ENCODE results near the gene SGSM2.
A peak's percentile ranks its signal among the peaks of the same experiment; 100 is the strongest.

Gene SGSM2

GRCh38 chr17:2387086-2388019 lies 50.1 kb downstream of the SGSM2 start:
- TF ChIP-seq JUND (IDR thresholded peaks at IDR 0.05; ENCODE audit: low read depth), result no peak
- in situ Hi-C loops (cut with HindIII; ENCODE audit: low pct_unique_long_range_greater_than_20kb, low sequenced_read_pairs), result no loop called here

GRCh38 chr17:2388020-2388682 lies 50.9 kb downstream of the SGSM2 start:
- in situ Hi-C loops (cut with HindIII; ENCODE audit: low pct_unique_long_range_greater_than_20kb, low sequenced_read_pairs), result no loop called here
- no peak for TF ChIP-seq JUND (IDR thresholded peaks at IDR 0.05; ENCODE audit: low read depth)
- no peak for DNase-seq (ENCODE audit: low read depth in 1 of 2, low spot score in 1 of 2)

More at GRCh38 chr17:2387086-2388019, 50.1 kb downstream of the SGSM2 start:
- no peak for DNase-seq (ENCODE audit: low read depth in 1 of 2, low spot score in 1 of 2)

DNA sequence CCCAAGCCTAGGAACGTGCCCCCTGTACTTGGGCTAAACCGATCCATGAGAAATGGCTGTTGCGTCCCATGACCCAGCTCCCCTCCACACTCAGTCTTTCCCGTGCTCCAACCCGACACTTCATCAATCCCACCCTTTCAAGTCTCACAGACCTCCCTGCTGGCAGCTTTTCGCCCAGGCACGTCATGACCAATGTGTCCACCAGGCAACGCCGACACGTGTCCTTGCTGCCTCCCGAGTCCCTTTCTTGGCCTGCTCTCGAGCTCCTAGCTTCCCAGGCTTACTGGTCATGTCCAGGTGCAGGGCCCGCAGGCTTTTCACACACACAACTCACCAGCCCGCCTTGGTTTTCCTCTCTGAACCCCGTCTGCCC lies 51.4 kb downstream of the SGSM2 start:
- DNase-seq (ENCODE audit: low read depth in 1 of 2, low spot score in 1 of 2), result no peak
- in situ Hi-C loops (cut with HindIII; ENCODE audit: low pct_unique_long_range_greater_than_20kb, low sequenced_read_pairs), result no loop called here
- TF ChIP-seq JUND (IDR thresholded peaks at IDR 0.05; ENCODE audit: low read depth), result no peak

DNA sequence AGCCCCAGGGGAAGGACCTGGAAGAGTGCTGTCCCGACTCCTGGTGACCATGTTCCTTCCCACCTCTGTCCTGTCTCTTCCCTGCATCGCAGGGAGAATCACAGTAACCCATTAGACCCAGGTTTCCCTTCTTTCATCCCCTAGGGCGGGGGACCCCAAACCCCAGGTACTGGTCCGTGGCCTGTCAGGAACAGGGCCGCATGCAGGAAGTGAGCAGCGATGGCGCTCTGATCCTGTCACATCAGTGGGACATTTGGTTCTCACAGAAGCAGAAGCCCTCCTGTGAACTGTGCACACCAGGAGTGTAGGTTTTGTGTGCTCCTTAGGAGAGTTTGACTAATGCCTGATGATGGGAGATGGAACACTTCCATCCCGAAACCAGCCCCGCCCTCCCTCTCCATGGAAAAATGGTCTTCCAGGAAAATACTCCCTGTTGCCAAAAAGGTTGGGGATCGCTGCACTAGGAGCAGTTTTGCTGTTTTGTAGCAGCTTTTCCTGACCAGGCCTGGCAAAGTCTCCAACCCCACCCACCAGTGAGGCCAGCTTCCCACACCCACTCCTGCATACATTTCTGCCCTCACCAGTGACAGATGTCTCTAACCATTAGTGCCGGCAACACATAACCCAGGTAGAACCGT lies 53.0 kb downstream of the SGSM2 start:
- no peak for DNase-seq (ENCODE audit: low read depth in 1 of 2, low spot score in 1 of 2)
- TF ChIP-seq JUND (IDR thresholded peaks at IDR 0.05; ENCODE audit: low read depth), result no peak
- in situ Hi-C loops (cut with HindIII; ENCODE audit: low pct_unique_long_range_greater_than_20kb, low sequenced_read_pairs), result no loop called here

- no peak for DNase-seq (ENCODE audit: low read depth in 1 of 2, low spot score in 1 of 2)
- TF ChIP-seq JUND (IDR thresholded peaks at IDR 0.05; ENCODE audit: low read depth), result no peak
- in situ Hi-C loops (cut with HindIII; ENCODE audit: low pct_unique_long_range_greater_than_20kb, low sequenced_read_pairs), result no loop called here
These were observed 54.4 kb downstream of the SGSM2 start for GRCh38 chr17:2391597-2392251.

DNA sequence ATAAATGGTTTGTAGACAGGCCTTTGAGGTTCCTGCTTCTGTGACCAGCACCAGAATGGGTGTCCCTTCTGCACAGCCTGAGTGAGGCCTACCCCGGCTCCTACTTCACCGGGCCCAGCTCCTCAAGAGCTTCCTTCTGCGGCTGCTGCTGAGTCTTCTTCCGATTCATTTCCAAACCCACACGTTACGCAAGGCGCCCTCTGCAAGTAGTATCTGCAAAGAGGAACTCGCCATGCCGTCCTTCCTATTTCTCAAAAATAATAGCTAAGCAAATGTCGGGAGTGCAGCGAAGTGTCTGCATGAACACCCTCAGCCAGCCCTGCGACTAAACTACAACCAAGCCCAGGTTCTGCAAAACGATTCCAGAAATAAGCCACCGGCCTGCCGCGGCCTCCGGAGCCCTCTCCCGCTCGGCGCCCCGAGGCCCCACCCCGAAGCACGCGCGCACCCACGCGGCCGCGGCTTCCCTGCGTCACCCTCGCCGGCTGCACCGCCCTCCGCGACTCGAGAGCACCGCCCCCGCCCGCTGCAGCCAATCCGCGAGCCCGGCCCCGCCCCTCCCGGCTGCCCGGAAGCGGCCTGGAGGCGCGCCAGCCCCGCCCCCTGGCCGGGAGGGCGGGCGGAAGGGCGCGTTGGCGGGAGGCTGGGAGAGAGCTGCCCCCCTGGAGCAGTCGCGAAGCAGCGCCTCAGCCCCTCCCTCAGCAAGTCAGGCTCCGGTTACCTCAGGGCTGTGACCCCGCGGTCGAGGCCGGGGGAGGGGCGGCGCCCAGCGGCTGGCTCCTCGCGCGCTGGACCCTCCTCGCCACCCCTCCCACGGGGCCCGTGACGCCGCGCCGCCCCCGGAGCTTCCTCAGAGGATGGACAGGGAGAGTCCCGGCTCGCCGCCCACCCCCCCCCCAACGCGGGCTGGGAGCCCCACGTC lies 55.2 kb downstream of the SGSM2 start:
- in situ Hi-C loops (cut with HindIII; ENCODE audit: low pct_unique_long_range_greater_than_20kb, low sequenced_read_pairs), result no loop called here
- TF ChIP-seq JUND (IDR thresholded peaks at IDR 0.05; ENCODE audit: low read depth), result no peak

DNA sequence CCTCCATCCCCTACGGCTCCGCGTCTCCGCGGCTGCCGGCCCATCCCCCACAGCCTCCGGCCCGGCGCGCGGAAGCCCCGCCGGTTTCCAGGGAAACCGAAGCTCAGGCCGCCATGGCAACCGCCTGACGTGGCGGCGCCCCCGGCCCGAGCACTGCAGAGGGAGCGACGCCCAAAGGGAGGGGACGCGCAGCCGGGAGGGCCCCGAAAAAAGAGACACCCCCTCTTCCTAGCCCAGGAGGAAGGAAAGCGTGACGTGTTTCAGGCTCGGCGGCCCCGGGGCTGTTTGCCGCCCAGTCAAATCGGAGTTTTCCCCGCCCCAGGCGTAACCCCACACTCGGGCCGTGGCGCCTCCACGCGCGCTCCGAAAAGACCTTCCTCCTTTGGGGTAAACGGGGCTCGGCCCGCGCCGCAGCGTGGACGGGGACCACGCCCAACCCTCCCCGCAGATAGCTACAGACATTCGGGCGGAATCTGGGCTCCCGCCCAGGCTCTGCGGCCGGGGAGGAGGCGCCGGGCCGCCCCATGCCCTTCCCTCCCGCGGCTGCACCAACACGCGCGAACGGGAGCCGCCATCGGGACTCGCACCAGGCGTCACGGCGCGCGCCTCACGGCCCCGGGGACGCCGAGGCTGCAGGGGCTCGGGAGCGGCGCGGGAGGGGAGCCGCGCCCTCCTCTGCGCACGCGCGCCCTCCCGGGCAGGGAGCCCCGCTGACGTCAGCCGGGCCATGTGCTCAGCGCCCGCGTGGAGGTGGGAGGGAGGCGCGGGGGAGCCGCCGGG lies 56.1 kb downstream of the SGSM2 start:
- in situ Hi-C loops (cut with HindIII; ENCODE audit: low pct_unique_long_range_greater_than_20kb, low sequenced_read_pairs), result no loop called here
- peak; percentile 53 to 92 for DNase-seq (ENCODE audit: low read depth in 1 of 2, low spot score in 1 of 2)
- no peak for TF ChIP-seq JUND (IDR thresholded peaks at IDR 0.05; ENCODE audit: low read depth)

More for the DNA sequence above, 55.2 kb downstream of the SGSM2 start:
- DNase-seq (ENCODE audit: low read depth in 1 of 2, low spot score in 1 of 2), result peak; percentile 71 to 94

DNA sequence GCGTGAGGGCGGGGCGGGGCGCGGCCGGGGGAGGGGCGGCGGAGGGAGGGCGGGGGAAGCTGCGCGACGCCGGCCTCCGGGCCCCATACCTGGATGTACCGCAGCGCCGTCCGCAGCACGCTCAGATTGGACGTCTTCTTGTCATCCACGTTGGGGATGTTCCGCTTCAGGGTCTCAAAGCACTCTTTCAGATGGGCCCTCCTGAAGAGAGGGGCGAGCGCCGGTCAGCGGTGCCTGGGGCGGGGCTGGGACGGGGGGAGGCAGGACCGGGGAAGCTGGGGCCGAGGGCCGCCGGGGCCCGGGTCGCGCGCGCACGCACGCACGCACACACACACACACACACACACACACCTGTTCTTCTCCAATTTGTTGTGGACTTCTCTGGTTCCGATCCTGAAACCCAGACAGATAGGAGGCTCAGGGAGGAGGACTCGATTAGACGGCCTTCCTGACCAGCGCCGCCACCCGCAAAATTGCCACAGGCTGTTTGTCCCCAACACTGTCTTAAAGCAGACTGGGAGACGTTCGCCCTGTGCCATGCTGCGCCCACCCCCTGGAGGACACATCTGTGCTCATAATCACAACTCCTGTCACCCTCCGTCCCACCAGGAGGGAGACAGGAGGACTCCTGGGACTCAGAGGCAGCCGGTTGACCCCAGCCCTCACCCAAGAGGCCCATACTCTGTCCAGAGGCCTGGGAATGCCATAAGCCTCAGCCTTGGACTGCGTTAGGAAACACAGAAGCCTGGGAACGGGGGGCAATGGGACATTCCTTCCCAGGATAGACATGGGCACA lies 56.9 kb downstream of the SGSM2 start:
- no peak for DNase-seq (ENCODE audit: low read depth in 1 of 2, low spot score in 1 of 2)
- TF ChIP-seq JUND (IDR thresholded peaks at IDR 0.05; ENCODE audit: low read depth), result no peak
- in situ Hi-C loops (cut with HindIII; ENCODE audit: low pct_unique_long_range_greater_than_20kb, low sequenced_read_pairs), result no loop called here

GRCh38 chr17:2394775-2395201 lies 57.5 kb downstream of the SGSM2 start:
- in situ Hi-C loops (cut with HindIII; ENCODE audit: low pct_unique_long_range_greater_than_20kb, low sequenced_read_pairs), result no loop called here
- no peak for DNase-seq (ENCODE audit: low read depth in 1 of 2, low spot score in 1 of 2)
- TF ChIP-seq JUND (IDR thresholded peaks at IDR 0.05; ENCODE audit: low read depth), result no peak
